GM21576 (cell line): Measurements from ENCODE around the gene HTT.
"Not testable (repeated sequence)": the region's sequence is repeated elsewhere in the genome, so short reads cannot be mapped to it uniquely, and the experiment has no call there.

Experiments used
- ATAC-seq: cut with Tn5 transposase; IDR thresholded peaks from one replicate; pipeline ENCODE4 v1.9.1; 2021; ENCODE audit warnings: mild to moderate bottlenecking, moderate library complexity; ENCODE audit not compliant: unreplicated experiment

HTT gene

GRCh38 chr4:3075652-3075981 lies 1.1 kb downstream of the HTT start:
- ATAC-seq: no peak

- ATAC-seq: no peak
Measured at GRCh38 chr4:3077796-3078195, 3.3 kb downstream of the HTT start.

- ATAC-seq: no peak
Measured at GRCh38 chr4:3079694-3080123, 5.2 kb downstream of the HTT start.

DNA sequence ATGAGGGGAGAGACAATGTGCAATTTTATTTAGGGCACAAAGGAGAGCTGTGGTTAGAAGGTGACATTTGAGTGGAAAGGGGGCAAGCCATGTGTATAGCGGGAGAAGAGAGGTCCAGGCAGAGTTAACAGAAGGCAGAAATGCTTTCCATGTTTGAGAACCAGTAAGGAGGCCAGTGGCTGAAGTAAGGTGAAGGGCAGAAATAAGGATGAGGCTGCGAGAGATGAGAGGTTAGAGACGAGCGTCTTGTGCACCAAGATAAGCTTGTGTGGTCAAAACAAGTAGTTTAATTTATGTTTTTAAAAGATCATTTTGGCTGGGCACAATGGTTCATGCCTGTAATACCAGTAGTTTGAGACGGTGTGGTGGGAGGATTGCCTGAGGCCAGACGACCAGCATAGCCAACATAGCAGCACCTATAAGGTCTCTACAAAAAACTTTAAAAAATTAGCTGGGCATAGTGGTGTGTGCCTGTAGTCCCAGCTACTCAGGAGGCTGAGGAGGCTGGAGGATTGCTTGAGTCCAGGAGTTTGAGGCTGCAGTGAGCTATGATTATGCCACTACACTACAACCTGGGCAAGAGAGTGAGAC lies 8.5 kb downstream of the HTT start:
- ATAC-seq: no peak

DNA sequence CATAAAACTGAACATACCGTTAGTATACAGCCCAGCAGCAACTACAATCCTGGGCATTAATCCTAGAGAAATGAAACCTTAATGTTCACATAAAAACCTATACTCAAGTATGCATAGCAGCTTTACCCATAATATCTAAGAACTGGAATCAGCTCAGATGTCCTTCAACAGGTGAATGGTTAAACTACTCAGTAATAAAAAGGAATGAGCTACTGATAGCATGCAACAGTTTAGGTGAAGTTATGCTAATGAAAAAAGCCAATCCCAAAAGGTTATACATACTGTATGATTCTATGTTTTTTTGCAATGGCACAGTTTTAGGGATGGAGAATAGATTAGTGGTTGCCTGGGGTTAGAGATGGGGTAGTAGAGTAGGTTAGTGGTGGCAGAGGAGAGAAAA lies 9.3 kb downstream of the HTT start:
- ATAC-seq: no peak

- no peak for ATAC-seq
Measured at GRCh38 chr4:3085948-3086670, 11.6 kb downstream of the HTT start.

DNA sequence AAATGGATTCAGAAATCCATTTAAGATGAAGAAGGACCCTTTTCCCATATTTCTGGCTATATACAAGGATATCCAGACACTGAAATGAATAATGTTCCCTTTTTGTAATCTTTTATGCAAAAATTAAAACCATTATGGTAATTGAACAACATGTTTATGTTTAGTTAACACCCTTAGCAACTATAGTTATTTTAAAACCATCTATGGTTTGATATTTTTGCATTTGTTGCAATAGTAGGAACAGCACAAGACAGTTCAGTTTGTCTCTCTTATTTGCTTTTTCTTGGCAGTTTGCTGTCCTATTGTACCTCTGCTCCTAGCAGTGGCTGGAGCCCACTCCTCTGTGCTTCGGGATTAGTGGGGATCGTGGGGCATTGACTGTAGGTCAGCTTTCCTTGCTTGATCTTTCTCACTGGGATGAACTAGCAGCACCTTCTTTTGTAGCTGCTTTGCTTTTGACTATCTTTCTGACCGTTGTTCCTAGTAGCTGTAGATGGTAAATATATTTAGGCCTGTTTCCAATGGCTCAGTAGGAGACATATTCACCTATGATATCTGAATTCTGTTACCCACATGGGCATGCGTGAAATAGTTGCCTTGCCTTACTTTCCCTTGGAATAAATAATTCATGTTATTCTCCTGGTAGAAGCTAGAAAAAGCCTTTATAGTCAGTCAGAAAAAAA lies 12.8 kb downstream of the HTT start:
- ATAC-seq: no peak

DNA sequence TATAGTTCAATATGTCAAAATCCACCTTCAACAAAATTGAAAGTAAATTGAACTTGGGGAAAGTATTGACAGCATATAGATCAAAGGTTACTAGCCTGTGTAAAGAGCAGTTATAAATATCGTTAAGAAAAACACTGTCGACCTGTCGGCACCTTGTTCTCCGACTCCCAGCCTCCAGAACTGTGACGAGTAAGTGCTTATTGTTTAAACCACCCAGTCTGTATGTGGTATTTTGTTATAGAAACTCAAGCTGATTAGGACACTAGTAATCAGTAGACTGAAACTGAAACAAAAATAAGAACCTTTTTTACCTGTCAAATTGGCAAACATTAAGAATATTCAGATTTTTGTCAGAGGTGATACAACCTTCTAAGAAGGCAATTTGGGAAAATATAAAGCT lies 17.0 kb downstream of the HTT start:
- ATAC-seq: no peak

- not testable (repeated sequence) for ATAC-seq
Measured at GRCh38 chr4:3094701-3095100, 20.2 kb downstream of the HTT start.

GRCh38 chr4:3096202-3096601 lies 21.7 kb downstream of the HTT start:
- ATAC-seq: no peak

DNA sequence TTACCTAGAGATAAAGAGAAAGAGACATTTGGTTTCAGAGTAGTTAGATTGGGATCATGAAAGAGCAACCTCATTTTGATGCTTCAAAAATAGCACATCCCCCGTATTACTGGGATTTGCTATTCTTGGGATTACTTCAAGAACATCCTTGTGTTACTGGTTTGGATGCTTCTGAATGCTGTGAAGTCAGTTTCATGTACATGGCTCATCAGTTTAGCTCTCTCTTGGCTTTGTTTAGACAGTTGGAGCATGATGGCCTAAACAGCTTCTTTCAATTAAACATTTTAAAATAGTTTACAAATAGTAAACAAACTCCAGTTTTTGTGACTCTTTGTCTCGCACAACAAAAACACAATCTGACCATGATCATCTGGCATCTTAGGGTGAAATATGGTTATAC lies 23.9 kb downstream of the HTT start:
- no peak for ATAC-seq

GRCh38 chr4:3106339-3107186 lies 32.1 kb downstream of the HTT start:
- ATAC-seq: peak; percentile 94

- no peak for ATAC-seq
Measured at GRCh38 chr4:3107271-3107670, 32.8 kb downstream of the HTT start.

DNA sequence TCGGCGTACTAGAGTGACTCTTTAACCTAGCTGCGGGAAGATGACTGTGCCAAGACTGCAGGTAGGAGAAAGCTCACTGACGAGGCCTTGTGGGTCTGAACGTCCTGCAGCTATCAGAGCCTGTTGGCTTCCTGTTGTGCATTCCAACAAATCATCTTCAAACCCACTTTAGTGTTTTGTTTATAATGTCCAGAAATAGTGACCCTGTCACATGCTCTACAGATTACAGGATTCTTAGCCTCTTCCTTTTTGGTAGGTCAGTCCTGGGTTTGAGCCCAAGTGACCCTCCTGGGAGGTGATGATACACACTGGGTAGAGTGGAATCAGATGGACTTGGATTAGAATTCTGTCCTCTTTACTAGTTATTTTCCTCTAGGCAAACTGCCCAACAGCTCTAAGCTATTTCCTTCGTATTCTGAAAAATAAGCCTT lies 33.2 kb downstream of the HTT start:
- no peak for ATAC-seq

DNA sequence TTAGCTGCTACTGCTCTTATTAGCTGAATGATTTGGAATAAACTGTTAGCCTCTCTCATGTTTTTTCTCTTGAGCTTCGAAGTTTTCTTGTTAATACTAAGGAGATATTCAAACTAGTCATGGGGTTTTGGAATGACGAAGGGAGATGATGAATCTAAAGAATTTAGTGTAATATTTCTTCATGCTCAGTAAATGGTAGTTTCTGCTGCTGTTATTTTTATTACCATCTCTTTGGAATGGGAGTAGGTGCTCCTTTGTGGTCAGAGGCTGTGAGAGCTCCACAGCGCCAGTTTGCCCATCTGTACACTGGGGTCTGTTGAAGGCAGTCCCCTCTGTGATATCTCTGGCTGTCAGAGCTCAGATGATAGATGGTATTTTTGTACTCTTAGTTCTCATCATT lies 33.7 kb downstream of the HTT start:
- ATAC-seq: no peak

- no peak for ATAC-seq
Measured at GRCh38 chr4:3111461-3111860, 37.0 kb downstream of the HTT start.

DNA sequence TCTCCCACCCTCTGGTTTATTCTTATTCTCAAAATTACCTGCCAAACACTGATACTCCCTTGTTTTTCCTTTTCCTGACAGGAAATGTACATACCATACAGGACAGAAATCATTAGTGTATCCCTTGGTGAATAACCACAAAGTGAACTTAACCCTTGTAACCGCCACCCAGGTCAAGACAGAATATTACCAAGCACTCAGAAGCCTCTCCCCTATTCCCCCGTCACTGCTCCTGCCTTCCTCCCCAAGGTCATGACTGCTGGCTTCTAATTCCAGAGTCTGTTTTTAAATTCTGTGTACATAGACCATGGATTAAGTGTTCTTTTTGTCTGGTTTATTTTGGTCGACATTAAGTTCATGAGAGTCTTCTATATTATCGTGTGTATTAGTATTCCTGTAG lies 37.7 kb downstream of the HTT start:
- no peak for ATAC-seq

DNA sequence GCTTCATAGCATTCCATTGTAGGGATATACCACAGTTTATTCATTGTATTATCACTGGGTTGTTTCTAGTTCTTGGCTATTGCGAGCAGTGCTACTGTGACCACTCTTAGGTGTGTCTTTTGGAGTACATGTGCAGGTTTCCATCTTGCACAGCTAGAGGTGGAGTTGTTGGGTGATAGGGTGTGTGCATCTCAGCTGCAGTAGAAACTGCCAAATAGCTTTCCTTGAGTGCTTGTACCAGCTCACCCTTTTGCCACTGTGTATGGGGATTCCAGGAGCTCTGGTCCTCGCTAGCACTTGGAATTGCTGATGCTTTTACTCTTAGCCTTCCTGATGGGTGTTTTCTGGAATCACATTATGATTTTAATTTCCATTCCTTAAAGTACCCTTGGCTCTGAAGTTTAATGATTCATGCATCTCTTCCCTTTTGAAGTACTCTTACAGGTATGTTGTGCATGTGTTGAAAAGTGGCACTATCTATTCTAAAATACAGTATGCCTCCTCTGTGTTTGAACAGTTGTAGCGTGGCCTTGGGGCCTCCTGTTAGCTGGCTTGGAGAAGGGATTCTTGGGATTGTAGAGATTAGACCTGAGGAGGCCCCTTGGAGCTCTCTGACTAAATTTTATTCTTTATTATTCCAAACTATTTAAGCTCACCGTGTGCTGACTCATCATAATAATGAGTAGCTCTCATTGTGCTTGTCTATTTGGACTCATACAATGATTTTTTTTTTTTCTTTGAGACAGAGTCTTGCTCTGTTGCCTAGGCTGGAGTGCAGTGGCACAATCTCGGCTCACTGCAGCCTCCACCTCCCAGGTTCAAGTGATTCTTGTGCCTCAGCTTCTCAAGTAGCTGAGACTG lies 38.4 kb downstream of the HTT start:
- no peak for ATAC-seq

GRCh38 chr4:3114377-3114776 lies 39.9 kb downstream of the HTT start:
- no peak for ATAC-seq

DNA sequence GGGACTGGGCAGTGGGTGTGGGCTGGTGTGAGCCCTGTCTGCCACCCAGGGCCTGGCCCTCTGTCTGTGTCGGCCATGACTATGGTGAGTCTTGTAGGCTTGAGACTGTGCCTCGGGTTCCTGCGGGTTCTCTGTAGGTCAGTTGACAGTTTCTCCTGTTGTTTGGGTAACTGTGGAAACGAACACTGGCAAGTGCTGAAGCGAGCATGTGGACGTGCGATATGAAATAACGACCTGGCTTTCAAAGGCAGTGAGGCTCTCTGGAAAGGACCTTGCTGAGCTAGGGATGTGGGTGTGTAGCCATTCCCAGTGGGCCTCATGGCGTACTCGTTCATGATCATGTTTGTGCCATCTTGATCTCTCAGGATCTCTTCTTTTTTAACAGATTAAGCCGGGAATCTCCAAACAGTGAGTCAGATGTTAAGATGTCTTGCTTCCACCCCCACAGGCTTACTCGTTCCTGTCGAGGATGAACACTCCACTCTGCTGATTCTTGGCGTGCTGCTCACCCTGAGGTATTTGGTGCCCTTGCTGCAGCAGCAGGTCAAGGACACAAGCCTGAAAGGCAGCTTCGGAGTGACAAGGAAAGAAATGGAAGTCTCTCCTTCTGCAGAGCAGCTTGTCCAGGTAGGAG lies 41.3 kb downstream of the HTT start:
- no peak for ATAC-seq
